PC-9 (cell line): ENCODE results near the gene KAT7.

ENCODE experiments used
- CTCF ChIP-seq: fragments of 200-600 bp; sonication (generic); conservative IDR thresholded peaks from 2 replicates; pipeline ENCODE4 v1.6.1; 2017; ENCODE audit warnings: mixed run types, antibody characterized with exemption, mild to moderate bottlenecking, moderate library complexity
- EZH2 ChIP-seq: fragments of 200-600 bp; sonication (generic); IDR thresholded peaks from 2 replicates; pipeline ENCODE4 v1.8.0; 2017; ENCODE audit warnings: antibody characterized with exemption, low read depth

- TF ChIP-seq CTCF (no peak), EZH2 (no peak)
Measured at GRCh38 chr17:49871211-49871610, 82.7 kb downstream of the KAT7 start.
